Ammon's horn (tissue), 1 donor: Measurements from ENCODE around the gene THRB.

Experiments
- DNase-seq: peaks from one replicate; pipeline ENCODE4 v3.0.0-alpha.2; 2016; ENCODE audit warnings: low spot score

The THRB gene

GRCh38 chr3:24494618-24495325 is at the start of gene THRB:
Gene THRB (minus strand): TSS chr3:24494850.
- peak; percentile 70 for DNase-seq

GRCh38 chr3:24541935-24542334 is 47.3 kb upstream of the THRB start:
- DNase-seq = no peak

GRCh38 chr3:24540821-24541220 is 46.2 kb upstream of the THRB start:
- DNase-seq = no peak

- no peak for DNase-seq
Measured at GRCh38 chr3:24539699-24540098, 45.0 kb upstream of the THRB start.

- DNase-seq = no peak
Measured at GRCh38 chr3:24538891-24539290, 44.2 kb upstream of the THRB start.

GRCh38 chr3:24533561-24534193 is 39.0 kb upstream of the THRB start:
- no peak for DNase-seq

- no peak for DNase-seq
Measured at GRCh38 chr3:24530471-24530870, 35.8 kb upstream of the THRB start.

- DNase-seq = no peak
Measured at GRCh38 chr3:24529210-24529609, 34.6 kb upstream of the THRB start.

GRCh38 chr3:24526640-24527212 is 32.1 kb upstream of the THRB start:
- no peak for DNase-seq

- DNase-seq = no peak
Measured at GRCh38 chr3:24525557-24525956, 30.9 kb upstream of the THRB start.

- DNase-seq = no peak
Measured at GRCh38 chr3:24525022-24525421, 30.4 kb upstream of the THRB start.

- no peak for DNase-seq
Measured at GRCh38 chr3:24523988-24524727, 29.5 kb upstream of the THRB start.

GRCh38 chr3:24523215-24523614 is 28.6 kb upstream of the THRB start:
- no peak for DNase-seq

GRCh38 chr3:24522146-24522579 is 27.5 kb upstream of the THRB start:
- DNase-seq = no peak

GRCh38 chr3:24521420-24522145 is 26.9 kb upstream of the THRB start:
- no peak for DNase-seq

- peak; percentile 38 for DNase-seq
Measured at GRCh38 chr3:24520976-24521419, 26.3 kb upstream of the THRB start.

- no peak for DNase-seq
Measured at GRCh38 chr3:24520101-24520495, 25.4 kb upstream of the THRB start.

- DNase-seq = peak; percentile 55
Measured at GRCh38 chr3:24519368-24520100, 24.9 kb upstream of the THRB start.

GRCh38 chr3:24518990-24519367 is 24.3 kb upstream of the THRB start:
- no peak for DNase-seq

- DNase-seq = no peak
Measured at GRCh38 chr3:24514119-24514518, 19.5 kb upstream of the THRB start.

GRCh38 chr3:24513463-24513862 is 18.8 kb upstream of the THRB start:
- DNase-seq = no peak
